Measurements from ENCODE around the gene DDX10. TPM values are rescaled to one million over a fixed set of nuclear protein-coding genes. Genes with fewer than 3 reads are reported as not detected.

DDX10 gene
- total and polyA plus RNA-seq, 2 of the 8 experiments (the other 6 are each of a cell fraction or from before 2014, with no cell fraction given) = 49.2 to 52.2 TPM

- Histone ChIP-seq H3K79me2 (ENCODE audit: control insufficient read depth in 1 of 2, insufficient read depth in 2 of 2, low read length in 2 of 2) (no peaks in the 10 kb centered on the region), H3K23me2 (ENCODE audit: low read depth, low read length) (no peaks in the 10 kb centered on the region), H3K56ac (replicated peaks; ENCODE audit: insufficient read length, low read depth, low read length) (no peak overlapping the region), H2BK5ac (ENCODE audit: low read depth, low read length) (no peak overlapping the region), H3K79me1 (ENCODE audit: low read depth, low read length) (no peaks in the 10 kb centered on the region), H2BK120ac (replicated peaks; ENCODE audit: low read depth, low read length) (no peak overlapping the region), H3K27me3 (replicated peaks in 1 of 4; ENCODE audit: control insufficient read depth in 3 of 4, extremely low read depth in 1 of 4, insufficient read depth in 3 of 4, low read length in 3 of 4) (no peaks in the 10 kb centered on the region), H2BK15ac (ENCODE audit: low read length) (no peak overlapping the region), H2BK12ac (ENCODE audit: low read depth, low read length) (no peak overlapping the region), H3K4me3 (ENCODE audit: extremely low read depth in 1 of 4, insufficient read depth in 2 of 4, low read depth in 3 of 4, low read length in 4 of 4) (no peak overlapping the region), H3K9me3 (ENCODE audit: insufficient read depth in 2 of 2, low read depth in 1 of 2, low read length in 1 of 2) (no peaks in the 10 kb centered on the region), H3K9ac (replicated peaks in 1 of 4; ENCODE audit: extremely low read depth in 1 of 4, low read depth in 3 of 4, low read length in 3 of 4) (no peak overlapping the region), H3K18ac (ENCODE audit: extremely low read depth, low read length) (no peak overlapping the region), H4K20me1 (replicated peaks in 1 of 2; ENCODE audit: control insufficient read depth in 1 of 2, insufficient read depth in 2 of 2, low read length in 2 of 2) (no peaks in the 10 kb centered on the region), H4K91ac (replicated peaks; ENCODE audit: insufficient read length, low read length) (no peak overlapping the region), H3K27ac (ENCODE audit: low read depth, low read length) (no peak overlapping the region), H3K4ac (replicated peaks; ENCODE audit: insufficient read length, low read depth, low read length) (no peak overlapping the region), H2AK5ac (ENCODE audit: low read depth, low read length) (no peak overlapping the region), H3K14ac (ENCODE audit: insufficient read length) (no peak overlapping the region), H4K8ac (ENCODE audit: extremely low read depth, insufficient read depth, low read length) (no peak overlapping the region), H2BK20ac (ENCODE audit: low read length) (no peak overlapping the region), H3K4me1 (replicated peaks in 1 of 4; ENCODE audit: control insufficient read depth in 3 of 4, insufficient read depth in 4 of 4, low read length in 3 of 4) (peaks cover 0 to 13% (median 5%) of the 10 kb centered on the region in 4 experiments; a peak in 6 of 7 replicates), H3K23ac (ENCODE audit: insufficient read length) (no peak overlapping the region), H4K5ac (ENCODE audit: insufficient read length, low read depth, low read length) (no peak overlapping the region), H2AFZ (ENCODE audit: low read length) (no peak overlapping the region), H3K36me3 (ENCODE audit: control insufficient read depth in 2 of 4, insufficient read depth in 4 of 4, low read length in 3 of 4) (no peaks in the 10 kb centered on the region), H3K4me2 (ENCODE audit: insufficient read depth in 1 of 2, low read depth in 2 of 2, low read length in 2 of 2) (no peak overlapping the region)
- DNase-seq (ENCODE audit: low read depth in 1 of 2, low spot score in 2 of 2) (no peak), FAIRE-seq (no peak)
- CTCF ChIA-PET (ENCODE audit: partially characterized antibody) = interaction anchor here (0.6 to 1.2 kb wide), 3 partner anchors 15 to 193 kb away, joined by 3 to 5 read pairs (median 3); no protein-coding TSS in a partner anchor
- no peak for TF ChIP-seq TBP (IDR thresholded peaks at IDR 0.05; ENCODE audit: low read depth, low read length)
- no peak for TF ChIP-seq JUND (IDR thresholded peaks at IDR 0.05; ENCODE audit: low read length)
- TF ChIP-seq KDM5A (IDR thresholded peaks at IDR 0.05; ENCODE audit: low read length) = no peak
- no peak for TF ChIP-seq TCF12 (IDR thresholded peaks at IDR 0.05; ENCODE audit: low read depth, low read length)
- no peak for TF ChIP-seq E2F6 (IDR thresholded peaks at IDR 0.05)
- TF ChIP-seq BACH1 (IDR thresholded peaks at IDR 0.05; ENCODE audit: low read length) = no peak
- TF ChIP-seq CREB1 (IDR thresholded peaks at IDR 0.05) = no peak
- TF ChIP-seq SP2 (IDR thresholded peaks at IDR 0.05; ENCODE audit: low read length) = no peak
- TF ChIP-seq POLR2A (IDR thresholded peaks at IDR 0.05; ENCODE audit: control extremely low read depth in 1 of 2, low read depth in 2 of 2, low read length in 2 of 2) = no peak
- no peak for TF ChIP-seq CHD1 (IDR thresholded peaks at IDR 0.05; ENCODE audit: low read depth, low read length)
- no peak for TF ChIP-seq MAFK (IDR thresholded peaks at IDR 0.05; ENCODE audit: low read depth, low read length)
- no peak for TF ChIP-seq TAF1 (IDR thresholded peaks at IDR 0.05; ENCODE audit: low read depth, low read length)
- POLR2A ChIA-PET (ENCODE audit: partially characterized antibody) = no interaction called here
- 68% methylated on average over 5 of the region's 5 CpGs; no CpG with 5 or more reads in 1 of the 2 experiments for WGBS, 2 experiments (ENCODE audit: extremely low coverage in 1 of 2, insufficient coverage in 1 of 2, insufficient read length in 1 of 2, insufficient replicate concordance in 2 of 2, low coverage in 1 of 2, low lambda C conversion rate in 2 of 2, missing lambda C conversion rate in 1 of 2)
These were observed 225.7 kb downstream of the DDX10 start for GRCh38 chr11:108890482-108891105.

Measured in H1 (cell line).